T47D (cell line): ENCODE measurements around the gene MOGAT1.
"Not testable (repeated sequence)": the region's sequence is repeated elsewhere in the genome, so short reads cannot be mapped to it uniquely, and the experiment has no call there.

ENCODE experiments used
- DNase-seq, 2 experiments: peaks; one replicate each; pipeline versions ENCODE4 v3.0.0 to v3.0.0-alpha.2; 2011 to 2012; ENCODE audit warnings: low read depth in 1 of 2, low spot score in 1 of 2
- JUND ChIP-seq: IDR thresholded peaks from 2 replicates; pipeline ENCODE4 v1.6.1; 2012; ENCODE audit warnings: low read depth
- in situ Hi-C: cut with HindIII; loops from 2 replicates; pipeline ENCODE4 v1.10.0; 2016; ENCODE audit warnings: low sequenced_read_pairs, low pct_unique_long_range_greater_than_20kb

MOGAT1 gene

GRCh38 chr2:222677981-222678380, 6.5 kb downstream of the MOGAT1 start:
- DNase-seq, result no peak
- in situ Hi-C loops, result no loop called here
- TF ChIP-seq JUND, result no peak

- DNase-seq, result no peak
- in situ Hi-C loops, result no loop called here
- no peak for TF ChIP-seq JUND
Measured at GRCh38 chr2:222683805-222684204, 12.3 kb downstream of the MOGAT1 start.

DNA sequence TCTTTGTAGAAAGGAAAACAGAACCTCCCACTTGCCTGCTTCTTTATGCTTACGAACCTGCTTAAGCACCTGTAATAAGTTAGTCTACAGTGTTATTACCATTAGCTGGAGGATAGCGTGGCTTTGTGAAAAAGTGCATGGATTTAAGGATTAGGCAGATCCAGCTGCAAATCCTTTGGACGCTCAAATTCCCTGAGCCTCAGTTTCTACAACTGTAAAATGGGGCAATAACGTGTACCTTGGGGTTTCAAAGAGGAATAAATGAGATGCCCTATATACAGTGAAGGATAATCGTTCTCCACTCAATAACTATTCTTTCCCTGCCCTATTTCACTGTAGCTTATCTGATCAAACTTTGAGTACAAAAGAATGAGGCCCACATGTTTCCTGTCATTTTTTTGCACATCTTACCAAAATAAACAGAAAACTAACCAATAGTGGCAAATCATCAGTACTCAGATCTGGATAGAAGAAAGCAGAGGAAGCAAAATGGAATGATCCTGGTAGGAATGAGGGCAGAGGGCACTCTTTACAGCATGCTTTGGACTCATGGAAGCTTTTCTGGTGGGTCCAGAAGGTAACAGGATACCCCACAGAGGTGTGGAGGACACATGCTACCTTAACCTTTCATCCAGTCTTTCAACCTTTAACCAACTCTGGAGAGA, 14.8 kb downstream of the MOGAT1 start:
- no peak for TF ChIP-seq JUND
- no peak for DNase-seq
- in situ Hi-C loops, result no loop called here

- TF ChIP-seq JUND, result no peak
- in situ Hi-C loops, result no loop called here
Measured at GRCh38 chr2:222688917-222689316, 17.5 kb downstream of the MOGAT1 start.

DNA sequence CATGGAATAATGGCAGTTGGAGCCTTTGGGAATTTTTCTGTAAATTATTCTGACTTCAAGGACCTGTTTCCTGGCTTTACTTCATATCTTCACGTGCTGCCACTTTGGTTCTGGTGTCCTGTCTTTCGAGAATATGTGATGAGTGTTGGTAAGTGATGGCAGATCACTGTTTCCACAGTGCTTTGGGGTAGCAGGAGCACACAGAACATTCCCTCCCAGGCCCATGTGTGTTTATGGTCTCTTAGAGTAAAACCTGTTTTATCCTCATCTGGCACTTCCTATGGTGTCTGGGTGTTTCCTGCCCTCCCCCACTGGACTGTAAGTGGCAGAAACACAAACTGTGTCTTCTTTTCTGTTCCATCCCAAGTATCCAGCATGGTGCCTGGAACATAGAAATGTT, 17.9 kb downstream of the MOGAT1 start:
- in situ Hi-C loops, result no loop called here

More at GRCh38 chr2:222688917-222689316, 17.5 kb downstream of the MOGAT1 start:
- no peak for DNase-seq

DNA sequence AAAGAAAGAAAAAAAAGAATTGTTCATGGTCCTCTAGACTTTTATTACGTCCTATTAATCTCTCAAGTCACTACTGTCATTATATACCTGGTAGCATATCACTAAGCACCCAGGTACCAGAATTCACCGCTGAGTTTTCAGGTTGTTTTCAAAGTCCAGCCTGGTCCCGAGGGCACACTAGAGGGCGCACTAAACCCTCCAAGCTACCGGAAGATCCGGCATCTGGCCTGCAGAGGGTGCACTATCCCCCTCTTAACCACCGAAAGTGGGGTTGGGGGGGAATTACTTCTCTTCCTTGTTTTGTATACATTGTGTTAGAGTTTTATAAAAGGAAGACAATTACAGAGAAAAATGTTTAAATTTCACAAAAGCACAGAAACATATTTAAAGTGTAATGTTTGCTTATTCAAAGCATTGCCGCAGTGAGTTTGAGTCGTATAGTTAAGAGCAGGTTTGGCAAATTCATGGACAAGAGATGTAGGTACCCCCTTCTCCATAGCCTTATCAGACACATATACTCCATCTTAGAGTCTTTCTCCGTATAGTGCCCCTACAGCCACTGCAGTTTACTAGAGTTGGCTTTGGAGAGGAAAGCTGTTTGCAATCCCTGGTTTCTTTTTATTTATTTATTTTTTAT, 19.2 kb downstream of the MOGAT1 start:
- peak; percentile 39 to 81 for DNase-seq
- no peak for TF ChIP-seq JUND
- in situ Hi-C loops, result no loop called here

More for the DNA sequence above, 17.9 kb downstream of the MOGAT1 start:
- no peak for DNase-seq
- TF ChIP-seq JUND, result no peak

DNA sequence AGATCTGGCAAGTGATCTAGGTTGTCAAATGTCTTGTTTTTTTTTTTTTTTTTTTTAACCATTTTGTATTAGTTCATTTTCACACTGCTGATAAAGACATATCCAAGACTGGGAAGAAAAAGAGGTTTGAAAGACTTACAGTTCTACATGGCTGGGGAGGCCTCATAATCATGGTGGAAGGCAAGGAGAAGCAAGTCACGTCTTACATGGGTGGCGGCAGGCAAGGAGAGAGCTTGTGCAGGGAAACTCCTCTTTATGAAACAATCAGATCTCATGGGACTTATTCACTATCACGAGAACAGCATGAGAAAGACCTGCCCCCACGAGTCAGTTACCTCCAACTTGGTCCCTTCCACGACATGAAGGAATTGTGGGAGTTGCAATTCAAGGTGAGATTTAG, 22.0 kb downstream of the MOGAT1 start:
- in situ Hi-C loops, result not testable (repeated sequence)

GRCh38 chr2:222693837-222694236, 22.4 kb downstream of the MOGAT1 start:
- in situ Hi-C loops, result no loop called here
- TF ChIP-seq JUND, result no peak
- DNase-seq, result peak in 1 of 2 experiments; percentile 43

More for the DNA sequence above, 22.0 kb downstream of the MOGAT1 start:
- not testable (repeated sequence) for DNase-seq

DNA sequence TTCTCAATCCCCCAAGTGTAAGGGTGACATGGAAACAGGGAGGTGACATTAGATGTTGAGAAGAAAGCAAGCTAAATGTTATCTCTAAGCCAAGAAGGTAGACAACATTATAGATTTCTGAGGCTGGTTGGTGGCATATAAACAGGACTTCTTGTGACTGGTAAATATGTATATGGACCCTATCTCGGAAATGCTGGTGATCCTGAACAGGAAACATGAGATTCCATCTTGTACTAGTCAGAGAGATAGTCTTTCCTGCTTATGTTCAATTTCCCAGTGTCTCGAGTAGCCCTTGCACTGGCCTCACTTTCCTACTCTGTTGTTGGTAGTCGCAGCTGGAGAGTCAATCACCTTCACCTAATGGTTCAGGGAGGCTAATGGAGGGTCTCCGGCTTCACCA, 26.8 kb downstream of the MOGAT1 start:
- in situ Hi-C loops, result no loop called here
- TF ChIP-seq JUND, result no peak
- DNase-seq, result no peak

DNA sequence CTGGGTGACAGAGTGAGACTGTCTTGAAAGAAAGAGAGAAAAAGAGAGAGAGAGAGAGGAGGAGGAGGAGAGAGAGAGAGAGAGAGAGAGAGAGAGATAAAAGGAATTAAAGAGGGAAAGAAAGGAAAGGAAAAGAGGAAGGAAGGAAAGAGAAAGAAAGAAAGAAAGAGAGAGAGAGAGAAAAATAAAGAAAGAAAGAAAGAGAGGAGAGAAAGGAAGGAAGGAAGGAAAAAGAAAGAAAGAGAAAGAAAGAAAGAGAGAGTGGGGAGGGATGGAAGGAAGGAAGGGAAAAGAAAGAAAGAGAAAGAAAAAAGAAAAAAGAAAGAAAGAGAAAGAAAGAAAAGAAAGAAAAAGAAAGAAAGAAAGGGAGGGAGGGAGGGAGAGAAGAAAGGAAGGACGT, 29.8 kb downstream of the MOGAT1 start:
- DNase-seq, result no peak
- in situ Hi-C loops, result no loop called here
- no peak for TF ChIP-seq JUND

GRCh38 chr2:222701721-222702131, 30.3 kb downstream of the MOGAT1 start:
- no peak for DNase-seq
- in situ Hi-C loops, result no loop called here
- TF ChIP-seq JUND, result no peak

- in situ Hi-C loops, result no loop called here
- DNase-seq, result no peak
- TF ChIP-seq JUND, result no peak
Measured at GRCh38 chr2:222703091-222703490, 31.6 kb downstream of the MOGAT1 start.

- in situ Hi-C loops, result no loop called here
Measured at GRCh38 chr2:222703886-222704285, 32.4 kb downstream of the MOGAT1 start.

More at GRCh38 chr2:222703886-222704285, 32.4 kb downstream of the MOGAT1 start:
- DNase-seq, result no peak
- no peak for TF ChIP-seq JUND
